Gastrocnemius medialis (tissue), 4 donors: Measurements from ENCODE around the gene HBZ. TPM values are rescaled to one million over a fixed set of nuclear protein-coding genes. Genes with fewer than 3 reads are reported as not detected.
"Not testable (repeated sequence)": the region's sequence is repeated elsewhere in the genome, so short reads cannot be mapped to it uniquely, and the experiment has no call there.

ENCODE experiments used
- ATAC-seq, 2 donors: fragments of 150-250 bp; one replicate each; pipeline ENCODE4 v1.9.1; 2016
- DNase-seq, 2 donors: peaks; one replicate each; pipeline ENCODE4 v3.0.0-alpha.2; 2019
- H3K27ac ChIP-seq, 4 donors: fragments of 200-600 bp; sonication (generic); 1 replicate in 1 of 4; 2 replicates in 3 of 4; pipeline ENCODE4 v1.5.1; 2016 to 2018; ENCODE audit warnings: mild to moderate bottlenecking in 2 of 4, moderate library complexity in 1 of 4
- H3K27me3 ChIP-seq, 3 donors: fragments of 200-600 bp; sonication (generic) in 2 of 3; 1 replicate in 1 of 3; 2 replicates in 2 of 3; pipeline versions ENCODE4 v1.5.1 to v1.6.0; 2016 to 2019; ENCODE audit warnings: mild to moderate bottlenecking in 1 of 3, moderate library complexity in 1 of 3
- H3K36me3 ChIP-seq, 2 donors: fragments of 200-600 bp; sonication (generic) in 1 of 2; one replicate each; pipeline ENCODE4 v1.5.1; 2017 to 2018
- H3K4me1 ChIP-seq, 2 donors: fragments of 200-600 bp; sonication (generic) in 1 of 2; one replicate each; pipeline ENCODE4 v1.5.1; 2016 to 2017; ENCODE audit warnings: mild to moderate bottlenecking in 2 of 2
- H3K4me3 ChIP-seq, 4 donors: fragments of 200-600 bp; sonication (generic) in 3 of 4; 1 replicate in 1 of 4; 2 replicates in 3 of 4; pipeline ENCODE4 v1.5.1; 2016 to 2019; ENCODE audit warnings: mild to moderate bottlenecking in 2 of 4
- H3K9me3 ChIP-seq, 3 donors: fragments of 200-600 bp; sonication (generic) in 2 of 3; 1 replicate in 1 of 3; 2 replicates in 2 of 3; pipeline ENCODE4 v1.5.1; 2016 to 2019
- POLR2A ChIP-seq, 2 donors: fragments of 450-650 bp; IDR thresholded peaks; one replicate each; pipeline ENCODE4 v1.6.1; 2017; ENCODE audit warnings: antibody characterized with exemption in 2 of 2, mild to moderate bottlenecking in 2 of 2, moderate library complexity in 2 of 2
- in situ Hi-C, 4 donors: fragments of 200-750 bp; cut with MboI; loops; one replicate each; pipeline versions ENCODE4 v1.15.0 to v1.8.0; 2017; ENCODE audit warnings: low sequenced_read_pairs in 4 of 4
- intact Hi-C: fragments of 100-400 bp; cut with DNase I; formaldehyde crosslinking; loops from one replicate; pipeline ENCODE4 v1.15.1; 2023; ENCODE audit warnings: low total_unique reads
- total RNA-seq, 4 donors: library from RNA; depleted of rRNA; stranded (reverse); fragments of >200 nt; gene quantifications; one replicate each; pipeline versions ENCODE4 v1.1.0 to v1.2.3, GENCODE V29; 2016
- TF ChIP-seq, protein P1 (sequence below), 5 experiments: fragments of 450-650 bp in 3 of 5; fragments of 200-600 bp in 2 of 5; sonication (generic) in 2 of 5; IDR thresholded peaks in 4 of 5; conservative IDR thresholded peaks in 1 of 5; 1 replicate in 4 of 5; 2 replicates in 1 of 5; pipeline ENCODE4 v1.5.1; 2016 to 2019; ENCODE audit warnings: antibody characterized with exemption in 5 of 5, mild to moderate bottlenecking in 3 of 5, moderate library complexity in 3 of 5

HBZ gene
- total RNA-seq, 4 donors from 2014 or later: not detected

- Histone ChIP-seq H3K36me3 (no peaks in the 10 kb centered on the region), H3K9me3 (no peaks in the 10 kb centered on the region), H3K4me3 (no peak overlapping the region), H3K27ac (no peak overlapping the region), H3K4me1 (peaks cover 0 to 18% of the 10 kb centered on the region in 2 donors), H3K27me3 (peaks cover 63 to 71% (median 66%) of the 10 kb centered on the region in 3 donors)
- no peak for TF ChIP-seq POLR2A (IDR thresholded peaks at IDR 0.05)
- TF ChIP-seq, protein P1, sequence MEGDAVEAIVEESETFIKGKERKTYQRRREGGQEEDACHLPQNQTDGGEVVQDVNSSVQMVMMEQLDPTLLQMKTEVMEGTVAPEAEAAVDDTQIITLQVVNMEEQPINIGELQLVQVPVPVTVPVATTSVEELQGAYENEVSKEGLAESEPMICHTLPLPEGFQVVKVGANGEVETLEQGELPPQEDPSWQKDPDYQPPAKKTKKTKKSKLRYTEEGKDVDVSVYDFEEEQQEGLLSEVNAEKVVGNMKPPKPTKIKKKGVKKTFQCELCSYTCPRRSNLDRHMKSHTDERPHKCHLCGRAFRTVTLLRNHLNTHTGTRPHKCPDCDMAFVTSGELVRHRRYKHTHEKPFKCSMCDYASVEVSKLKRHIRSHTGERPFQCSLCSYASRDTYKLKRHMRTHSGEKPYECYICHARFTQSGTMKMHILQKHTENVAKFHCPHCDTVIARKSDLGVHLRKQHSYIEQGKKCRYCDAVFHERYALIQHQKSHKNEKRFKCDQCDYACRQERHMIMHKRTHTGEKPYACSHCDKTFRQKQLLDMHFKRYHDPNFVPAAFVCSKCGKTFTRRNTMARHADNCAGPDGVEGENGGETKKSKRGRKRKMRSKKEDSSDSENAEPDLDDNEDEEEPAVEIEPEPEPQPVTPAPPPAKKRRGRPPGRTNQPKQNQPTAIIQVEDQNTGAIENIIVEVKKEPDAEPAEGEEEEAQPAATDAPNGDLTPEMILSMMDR (IDR thresholded peaks at IDR 0.05 in 4 of 5, conservative IDR thresholded peaks at IDR 0.05 in 1 of 5): no peak
- intact Hi-C loops: no loop called here
- ATAC-seq (no peak), DNase-seq (no peak)
- in situ Hi-C loops: no loop called here
Measured at GRCh38 chr16:169014-169413, 16.6 kb downstream of the HBZ start.

- H3K4me1 ChIP-seq: peaks cover 0 to 16% of the 10 kb centered on the region in 2 donors
- intact Hi-C loops, in situ Hi-C loops, DNase-seq, H3K27ac ChIP-seq, H3K36me3 ChIP-seq, H3K4me3 ChIP-seq, ATAC-seq, H3K9me3 ChIP-seq: not testable (repeated sequence)
- peaks cover 69 to 77% (median 70%) of the 10 kb centered on the region in 3 donors for H3K27me3 ChIP-seq
Measured at GRCh38 chr16:170088-170507, 17.7 kb downstream of the HBZ start.

- intact Hi-C loops (no loop called here), in situ Hi-C loops (no loop called here)
- peaks cover 68 to 77% (median 69%) of the 10 kb centered on the region in 3 donors for H3K27me3 ChIP-seq
- H3K4me3 ChIP-seq: no peak overlapping the region
- ATAC-seq: no peak
- TF ChIP-seq, protein P1 (IDR thresholded peaks at IDR 0.05 in 4 of 5, conservative IDR thresholded peaks at IDR 0.05 in 1 of 5): no peak
- no peak for TF ChIP-seq POLR2A (IDR thresholded peaks at IDR 0.05)
- H3K36me3 ChIP-seq: no peaks in the 10 kb centered on the region
- no peaks in the 10 kb centered on the region for H3K9me3 ChIP-seq
- peaks cover 0 to 9% of the 10 kb centered on the region in 2 donors for H3K4me1 ChIP-seq
- no peak overlapping the region for H3K27ac ChIP-seq
- DNase-seq: no peak
Measured at GRCh38 chr16:170788-171187, 18.3 kb downstream of the HBZ start.

DNA sequence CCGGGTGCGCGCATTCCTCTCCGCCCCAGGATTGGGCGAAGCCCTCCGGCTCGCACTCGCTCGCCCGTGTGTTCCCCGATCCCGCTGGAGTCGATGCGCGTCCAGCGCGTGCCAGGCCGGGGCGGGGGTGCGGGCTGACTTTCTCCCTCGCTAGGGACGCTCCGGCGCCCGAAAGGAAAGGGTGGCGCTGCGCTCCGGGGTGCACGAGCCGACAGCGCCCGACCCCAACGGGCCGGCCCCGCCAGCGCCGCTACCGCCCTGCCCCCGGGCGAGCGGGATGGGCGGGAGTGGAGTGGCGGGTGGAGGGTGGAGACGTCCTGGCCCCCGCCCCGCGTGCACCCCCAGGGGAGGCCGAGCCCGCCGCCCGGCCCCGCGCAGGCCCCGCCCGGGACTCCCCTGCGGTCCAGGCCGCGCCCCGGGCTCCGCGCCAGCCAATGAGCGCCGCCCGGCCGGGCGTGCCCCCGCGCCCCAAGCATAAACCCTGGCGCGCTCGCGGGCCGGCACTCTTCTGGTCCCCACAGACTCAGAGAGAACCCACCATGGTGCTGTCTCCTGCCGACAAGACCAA is 20.0 kb downstream of the HBZ start, which contains the start of gene HBA2:
TSS of gene HBA2 (plus strand) at position 503 of the 568 bp plus-strand sequence. CDS start at position 540, 37 bp downstream.
- H3K9me3 ChIP-seq, H3K4me3 ChIP-seq, H3K27ac ChIP-seq, in situ Hi-C loops, DNase-seq, ATAC-seq, H3K4me1 ChIP-seq, H3K36me3 ChIP-seq, intact Hi-C loops: not testable (repeated sequence)
- H3K27me3 ChIP-seq: peaks cover 56 to 66% (median 57%) of the 10 kb centered on the region in 3 donors

- H3K27ac ChIP-seq, H3K36me3 ChIP-seq, DNase-seq, ATAC-seq, H3K4me3 ChIP-seq, H3K9me3 ChIP-seq, H3K4me1 ChIP-seq, intact Hi-C loops, in situ Hi-C loops: not testable (repeated sequence)
- H3K27me3 ChIP-seq: peaks cover 56 to 66% (median 57%) of the 10 kb centered on the region in 3 donors
Measured at GRCh38 chr16:173211-173854, 20.9 kb downstream of the HBZ start.

DNA sequence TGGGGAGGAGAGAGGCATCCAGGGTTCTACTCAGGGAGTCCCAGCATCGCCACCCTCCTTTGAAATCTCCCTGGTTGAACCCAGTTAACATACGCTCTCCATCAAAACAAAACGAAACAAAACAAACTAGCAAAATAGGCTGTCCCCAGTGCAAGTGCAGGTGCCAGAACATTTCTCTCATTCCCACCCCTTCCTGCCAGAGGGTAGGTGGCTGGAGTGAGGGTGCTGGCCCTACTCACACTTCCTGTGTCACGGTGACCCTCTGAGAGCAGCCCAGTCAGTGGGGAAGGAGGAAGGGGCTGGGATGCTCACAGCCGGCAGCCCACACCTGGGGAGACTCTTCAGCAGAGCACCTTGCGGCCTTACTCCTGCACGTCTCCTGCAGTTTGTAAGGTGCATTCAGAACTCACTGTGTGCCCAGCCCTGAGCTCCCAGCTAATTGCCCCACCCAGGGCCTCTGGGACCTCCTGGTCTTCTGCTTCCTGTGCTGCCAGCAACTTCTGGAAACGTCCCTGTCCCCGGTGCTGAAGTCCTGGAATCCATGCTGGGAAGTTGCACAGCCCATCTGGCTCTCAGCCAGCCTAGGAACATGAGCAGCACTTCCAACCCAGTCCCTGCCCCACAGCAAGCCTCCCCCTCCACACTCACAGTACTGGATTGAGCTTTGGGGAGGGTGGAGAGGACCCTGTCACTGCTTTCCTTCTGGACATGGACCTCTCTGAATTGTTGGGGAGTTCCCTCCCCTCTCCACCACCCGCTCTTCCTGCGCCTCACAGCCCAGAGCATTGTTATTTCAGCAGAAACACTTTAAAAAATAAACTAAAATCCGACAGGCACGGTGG is 21.7 kb downstream of the HBZ start:
- H3K4me1 ChIP-seq, H3K4me3 ChIP-seq, DNase-seq, intact Hi-C loops, H3K9me3 ChIP-seq, H3K27ac ChIP-seq, H3K36me3 ChIP-seq, ATAC-seq, in situ Hi-C loops: not testable (repeated sequence)
- H3K27me3 ChIP-seq: peaks cover 56 to 66% (median 56%) of the 10 kb centered on the region in 3 donors
